HepG2 (cell line): ENCODE results near the gene CDC42EP1. TPM values are rescaled to one million over a fixed set of nuclear protein-coding genes. Genes with fewer than 3 reads are reported as not detected.

ENCODE experiments used
- ATF7-NPFF ChIP-seq: sonication (generic); formaldehyde crosslinking; IDR thresholded peaks from 2 replicates; pipeline ENCODE4 v1.8.1; 2023; ENCODE audit warnings: mild to moderate bottlenecking, low read depth, missing genetic modification reagents, moderate library complexity
- BRD4 ChIP-seq: sonication (generic); formaldehyde crosslinking; IDR thresholded peaks from 2 replicates; pipeline ENCODE4 v1.4.0; 2020; ENCODE audit warnings: missing genetic modification reagents
- CBFB ChIP-seq: sonication (generic); formaldehyde crosslinking; IDR thresholded peaks from 2 replicates; pipeline ENCODE4 v1.4.0; 2020; ENCODE audit warnings: missing genetic modification reagents
- MIER2 ChIP-seq: IDR thresholded peaks from 2 replicates; pipeline ENCODE4 v1.6.1; 2016; ENCODE audit warnings: missing biosample characterization, missing genetic modification reagents
- MYC ChIP-seq: sonication (generic); formaldehyde crosslinking; IDR thresholded peaks from 2 replicates; pipeline ENCODE4 v1.9.0; 2021; ENCODE audit warnings: missing genetic modification reagents, borderline replicate concordance
- NR2F2 ChIP-seq: IDR thresholded peaks from 2 replicates; pipeline ENCODE4 v1.6.1; 2012; ENCODE audit warnings: low read depth, inconsistent platforms, borderline replicate concordance
- NR3C1 ChIP-seq: sonication (generic); formaldehyde crosslinking; IDR thresholded peaks from 2 replicates; pipeline ENCODE4 v1.4.0; 2020; ENCODE audit warnings: missing genetic modification reagents
- PHB2 ChIP-seq: fragments of 450-650 bp; IDR thresholded peaks from 2 replicates; pipeline ENCODE4 v1.6.1; 2018; ENCODE audit not compliant: partially characterized antibody
- SOX5 ChIP-seq: IDR thresholded peaks from 2 replicates; pipeline ENCODE4 v1.6.1; 2016; ENCODE audit warnings: borderline replicate concordance
- TARDBP ChIP-seq: sonication (generic); formaldehyde crosslinking; IDR thresholded peaks from 2 replicates; pipeline ENCODE4 v1.8.0; 2022; ENCODE audit warnings: mild to moderate bottlenecking, missing genetic modification reagents
- ZBTB3 ChIP-seq: sonication (generic); formaldehyde crosslinking; IDR thresholded peaks from 2 replicates; pipeline ENCODE4 v1.4.0; 2020; ENCODE audit warnings: low read depth, mild to moderate bottlenecking, moderate library complexity, missing genetic modification reagents, borderline replicate concordance
- ZFP36L2 ChIP-seq: sonication (generic); formaldehyde crosslinking; IDR thresholded peaks from 2 replicates; pipeline ENCODE4 v1.4.0; 2020; ENCODE audit warnings: missing genetic modification reagents
- ZFP41 ChIP-seq: sonication (generic); formaldehyde crosslinking; IDR thresholded peaks from 2 replicates; pipeline ENCODE4 v1.4.0; 2020; ENCODE audit warnings: mild to moderate bottlenecking, missing genetic modification reagents, borderline replicate concordance
- ZMYM3 ChIP-seq: sonication (generic); formaldehyde crosslinking; IDR thresholded peaks from 2 replicates; pipeline ENCODE4 v1.5.1; 2020; ENCODE audit warnings: mild to moderate bottlenecking, missing genetic modification reagents
- ZNF124 ChIP-seq: sonication (generic); formaldehyde crosslinking; IDR thresholded peaks from 2 replicates; pipeline ENCODE4 v1.4.0; 2020; ENCODE audit warnings: missing genetic modification reagents
- ZNF20 ChIP-seq: sonication (generic); formaldehyde crosslinking; IDR thresholded peaks from 2 replicates; pipeline ENCODE4 v1.4.0; 2020; ENCODE audit warnings: mild to moderate bottlenecking, moderate library complexity, missing genetic modification reagents
- ZNF33B ChIP-seq: sonication (generic); formaldehyde crosslinking; IDR thresholded peaks from 2 replicates; pipeline ENCODE4 v1.5.1; 2020; ENCODE audit warnings: mild to moderate bottlenecking, missing genetic modification reagents
- ZNF883 ChIP-seq: sonication (generic); formaldehyde crosslinking; IDR thresholded peaks from 2 replicates; pipeline ENCODE4 v1.5.1; 2020; ENCODE audit warnings: mild to moderate bottlenecking, missing genetic modification reagents; ENCODE audit errors: not compliant biosample characterization
- polyA plus RNA-seq, 8 experiments: library from polyadenylated mRNA; depleted of rRNA in 3 of 8; stranded (reverse) in 7 of 8; unstranded in 1 of 8; fragments of >200 nt; fragmentation: Illumina TruSeq in 4 of 8; extraction: Trizol in 4 of 8; gene quantifications; 2 replicates each; pipeline versions ENCODE4 v1.2.1 to v1.2.3, GENCODE V29; 2011 to 2016; ENCODE audit warnings: low read depth in 4 of 8, missing spikeins in 1 of 8, mixed read lengths in 1 of 8; ENCODE audit not compliant: insufficient read depth in 1 of 8
- total RNA-seq, 5 experiments: library from RNA; depleted of rRNA; stranded (reverse); fragments of >200 nt; fragmentation: Illumina TruSeq; extraction: Trizol; gene quantifications; 2 replicates each; pipeline ENCODE4 v1.2.3, GENCODE V29; 2016; ENCODE audit warnings: low read depth in 1 of 5
- TF ChIP-seq, protein P1 (sequence below): sonication (generic); formaldehyde crosslinking; IDR thresholded peaks from 2 replicates; pipeline ENCODE4 v1.9.0; 2021; ENCODE audit warnings: missing genetic modification reagents, borderline replicate concordance
- TF ChIP-seq, protein P2 (sequence below): sonication (generic); formaldehyde crosslinking; IDR thresholded peaks from 2 replicates; pipeline ENCODE4 v1.5.1; 2020; ENCODE audit warnings: missing genetic modification reagents, mild to moderate bottlenecking, borderline replicate concordance
- TF ChIP-seq, protein P3 (sequence below): sonication (generic); formaldehyde crosslinking; IDR thresholded peaks from 2 replicates; pipeline ENCODE4 v1.4.0; 2020; ENCODE audit warnings: low read depth, missing genetic modification reagents
- TF ChIP-seq, protein P4 (sequence below): sonication (generic); formaldehyde crosslinking; IDR thresholded peaks from 2 replicates; pipeline ENCODE4 v1.5.0; 2020; ENCODE audit warnings: missing genetic modification reagents

Gene CDC42EP1
- total and polyA plus RNA-seq, 2 of the 13 experiments (the other 11 are each of a cell fraction or from before 2014, with no cell fraction given), result 17.1 to 29.5 TPM

DNA sequence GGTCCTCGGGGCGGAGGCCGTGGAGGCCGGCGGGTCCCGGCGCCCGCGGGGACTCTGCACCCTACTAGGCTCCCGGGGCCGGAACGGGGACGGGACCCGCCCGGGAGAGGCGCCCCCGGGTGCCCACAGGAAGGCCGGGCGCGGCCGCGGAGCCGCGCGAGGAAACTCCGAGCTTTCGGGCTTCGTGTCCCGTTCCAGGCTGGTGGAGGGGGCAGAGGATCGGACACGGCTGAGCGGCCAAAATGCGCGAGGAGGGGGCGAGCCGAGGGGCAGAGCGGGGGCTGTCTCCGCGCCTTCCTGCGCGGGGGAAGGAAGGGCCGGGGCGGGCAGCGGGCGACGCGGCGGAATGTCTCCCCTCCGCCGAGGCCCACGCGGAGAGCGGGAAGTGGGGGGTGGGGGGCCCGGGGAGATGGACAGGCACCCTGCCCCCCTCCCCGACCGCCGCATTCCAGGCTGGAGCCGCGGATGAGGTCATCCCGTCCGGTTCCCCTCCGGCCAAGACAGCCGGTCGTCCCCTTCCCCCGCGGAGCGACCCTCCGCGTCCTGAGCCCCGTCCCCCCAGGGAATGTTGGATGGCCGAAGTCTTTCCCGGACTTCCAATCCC, 430 bp downstream of the CDC42EP1 start (continued):
- TF ChIP-seq, protein P1, sequence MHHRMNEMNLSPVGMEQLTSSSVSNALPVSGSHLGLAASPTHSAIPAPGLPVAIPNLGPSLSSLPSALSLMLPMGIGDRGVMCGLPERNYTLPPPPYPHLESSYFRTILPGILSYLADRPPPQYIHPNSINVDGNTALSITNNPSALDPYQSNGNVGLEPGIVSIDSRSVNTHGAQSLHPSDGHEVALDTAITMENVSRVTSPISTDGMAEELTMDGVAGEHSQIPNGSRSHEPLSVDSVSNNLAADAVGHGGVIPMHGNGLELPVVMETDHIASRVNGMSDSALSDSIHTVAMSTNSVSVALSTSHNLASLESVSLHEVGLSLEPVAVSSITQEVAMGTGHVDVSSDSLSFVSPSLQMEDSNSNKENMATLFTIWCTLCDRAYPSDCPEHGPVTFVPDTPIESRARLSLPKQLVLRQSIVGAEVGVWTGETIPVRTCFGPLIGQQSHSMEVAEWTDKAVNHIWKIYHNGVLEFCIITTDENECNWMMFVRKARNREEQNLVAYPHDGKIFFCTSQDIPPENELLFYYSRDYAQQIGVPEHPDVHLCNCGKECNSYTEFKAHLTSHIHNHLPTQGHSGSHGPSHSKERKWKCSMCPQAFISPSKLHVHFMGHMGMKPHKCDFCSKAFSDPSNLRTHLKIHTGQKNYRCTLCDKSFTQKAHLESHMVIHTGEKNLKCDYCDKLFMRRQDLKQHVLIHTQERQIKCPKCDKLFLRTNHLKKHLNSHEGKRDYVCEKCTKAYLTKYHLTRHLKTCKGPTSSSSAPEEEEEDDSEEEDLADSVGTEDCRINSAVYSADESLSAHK, result no peak
- TF ChIP-seq ZBTB3 (CRISPR knock-in tag), result no peak
- TF ChIP-seq ZNF883 (CRISPR knock-in tag), result no peak
- TF ChIP-seq BRD4 (CRISPR knock-in tag), result peak; percentile 11; the same call in 1 of the 2 replicates
- TF ChIP-seq, protein P2, sequence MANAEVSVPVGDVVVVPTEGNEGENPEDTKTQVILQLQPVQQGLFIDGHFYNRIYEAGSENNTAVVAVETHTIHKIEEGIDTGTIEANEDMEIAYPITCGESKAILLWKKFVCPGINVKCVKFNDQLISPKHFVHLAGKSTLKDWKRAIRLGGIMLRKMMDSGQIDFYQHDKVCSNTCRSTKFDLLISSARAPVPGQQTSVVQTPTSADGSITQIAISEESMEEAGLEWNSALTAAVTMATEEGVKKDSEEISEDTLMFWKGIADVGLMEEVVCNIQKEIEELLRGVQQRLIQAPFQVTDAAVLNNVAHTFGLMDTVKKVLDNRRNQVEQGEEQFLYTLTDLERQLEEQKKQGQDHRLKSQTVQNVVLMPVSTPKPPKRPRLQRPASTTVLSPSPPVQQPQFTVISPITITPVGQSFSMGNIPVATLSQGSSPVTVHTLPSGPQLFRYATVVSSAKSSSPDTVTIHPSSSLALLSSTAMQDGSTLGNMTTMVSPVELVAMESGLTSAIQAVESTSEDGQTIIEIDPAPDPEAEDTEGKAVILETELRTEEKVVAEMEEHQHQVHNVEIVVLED (CRISPR knock-in tag), result no peak
- no peak for TF ChIP-seq TARDBP
- TF ChIP-seq MYC (CRISPR knock-in tag), result peak; percentile 29; the same call in 1 of the 2 replicates
- no peak for TF ChIP-seq ZMYM3
- no peak for TF ChIP-seq ZFP41 (CRISPR knock-in tag)
- TF ChIP-seq ATF7-NPFF (CRISPR knock-in tag), result no peak
- TF ChIP-seq ZNF124, result no peak
- TF ChIP-seq, protein P3, sequence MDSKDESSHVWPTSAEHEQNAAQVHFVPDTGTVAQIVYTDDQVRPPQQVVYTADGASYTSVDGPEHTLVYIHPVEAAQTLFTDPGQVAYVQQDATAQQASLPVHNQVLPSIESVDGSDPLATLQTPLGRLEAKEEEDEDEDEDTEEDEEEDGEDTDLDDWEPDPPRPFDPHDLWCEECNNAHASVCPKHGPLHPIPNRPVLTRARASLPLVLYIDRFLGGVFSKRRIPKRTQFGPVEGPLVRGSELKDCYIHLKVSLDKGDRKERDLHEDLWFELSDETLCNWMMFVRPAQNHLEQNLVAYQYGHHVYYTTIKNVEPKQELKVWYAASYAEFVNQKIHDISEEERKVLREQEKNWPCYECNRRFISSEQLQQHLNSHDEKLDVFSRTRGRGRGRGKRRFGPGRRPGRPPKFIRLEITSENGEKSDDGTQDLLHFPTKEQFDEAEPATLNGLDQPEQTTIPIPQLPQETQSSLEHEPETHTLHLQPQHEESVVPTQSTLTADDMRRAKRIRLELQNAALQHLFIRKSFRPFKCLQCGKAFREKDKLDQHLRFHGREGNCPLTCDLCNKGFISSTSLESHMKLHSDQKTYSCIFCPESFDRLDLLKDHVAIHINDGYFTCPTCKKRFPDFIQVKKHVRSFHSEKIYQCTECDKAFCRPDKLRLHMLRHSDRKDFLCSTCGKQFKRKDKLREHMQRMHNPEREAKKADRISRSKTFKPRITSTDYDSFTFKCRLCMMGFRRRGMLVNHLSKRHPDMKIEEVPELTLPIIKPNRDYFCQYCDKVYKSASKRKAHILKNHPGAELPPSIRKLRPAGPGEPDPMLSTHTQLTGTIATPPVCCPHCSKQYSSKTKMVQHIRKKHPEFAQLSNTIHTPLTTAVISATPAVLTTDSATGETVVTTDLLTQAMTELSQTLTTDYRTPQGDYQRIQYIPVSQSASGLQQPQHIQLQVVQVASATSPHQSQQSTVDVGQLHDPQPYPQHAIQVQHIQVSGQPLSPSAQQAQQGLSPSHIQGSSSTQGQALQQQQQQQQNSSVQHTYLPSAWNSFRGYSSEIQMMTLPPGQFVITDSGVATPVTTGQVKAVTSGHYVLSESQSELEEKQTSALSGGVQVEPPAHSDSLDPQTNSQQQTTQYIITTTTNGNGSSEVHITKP, result no peak
- TF ChIP-seq ZNF33B (CRISPR knock-in tag), result no peak
- TF ChIP-seq MIER2 (CRISPR knock-in tag), result no peak
- TF ChIP-seq NR3C1 (CRISPR knock-in tag), result no peak
- TF ChIP-seq PHB2, result no peak
- no peak for TF ChIP-seq SOX5 (CRISPR knock-in tag)
- TF ChIP-seq, protein P4, sequence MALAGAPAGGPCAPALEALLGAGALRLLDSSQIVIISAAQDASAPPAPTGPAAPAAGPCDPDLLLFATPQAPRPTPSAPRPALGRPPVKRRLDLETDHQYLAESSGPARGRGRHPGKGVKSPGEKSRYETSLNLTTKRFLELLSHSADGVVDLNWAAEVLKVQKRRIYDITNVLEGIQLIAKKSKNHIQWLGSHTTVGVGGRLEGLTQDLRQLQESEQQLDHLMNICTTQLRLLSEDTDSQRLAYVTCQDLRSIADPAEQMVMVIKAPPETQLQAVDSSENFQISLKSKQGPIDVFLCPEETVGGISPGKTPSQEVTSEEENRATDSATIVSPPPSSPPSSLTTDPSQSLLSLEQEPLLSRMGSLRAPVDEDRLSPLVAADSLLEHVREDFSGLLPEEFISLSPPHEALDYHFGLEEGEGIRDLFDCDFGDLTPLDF (CRISPR knock-in tag), result no peak
- TF ChIP-seq ZNF20 (CRISPR knock-in tag), result no peak
- no peak for TF ChIP-seq ZFP36L2 (CRISPR knock-in tag)
- TF ChIP-seq CBFB, result 0 out of 2 replicates have a peak, but pooled peaks have one; percentile 11
- TF ChIP-seq NR2F2, result no peak
